Activated naive CD4-positive, alpha-beta T cell treated with Interleukin-2 at 50 U/mL for 16 hours (primary cell): Measurements from ENCODE around the gene APBA3.

Experiments used
- DNase-seq: peaks from one replicate; pipeline ENCODE4 v3.0.0-alpha.2; 2020

The APBA3 gene

DNA sequence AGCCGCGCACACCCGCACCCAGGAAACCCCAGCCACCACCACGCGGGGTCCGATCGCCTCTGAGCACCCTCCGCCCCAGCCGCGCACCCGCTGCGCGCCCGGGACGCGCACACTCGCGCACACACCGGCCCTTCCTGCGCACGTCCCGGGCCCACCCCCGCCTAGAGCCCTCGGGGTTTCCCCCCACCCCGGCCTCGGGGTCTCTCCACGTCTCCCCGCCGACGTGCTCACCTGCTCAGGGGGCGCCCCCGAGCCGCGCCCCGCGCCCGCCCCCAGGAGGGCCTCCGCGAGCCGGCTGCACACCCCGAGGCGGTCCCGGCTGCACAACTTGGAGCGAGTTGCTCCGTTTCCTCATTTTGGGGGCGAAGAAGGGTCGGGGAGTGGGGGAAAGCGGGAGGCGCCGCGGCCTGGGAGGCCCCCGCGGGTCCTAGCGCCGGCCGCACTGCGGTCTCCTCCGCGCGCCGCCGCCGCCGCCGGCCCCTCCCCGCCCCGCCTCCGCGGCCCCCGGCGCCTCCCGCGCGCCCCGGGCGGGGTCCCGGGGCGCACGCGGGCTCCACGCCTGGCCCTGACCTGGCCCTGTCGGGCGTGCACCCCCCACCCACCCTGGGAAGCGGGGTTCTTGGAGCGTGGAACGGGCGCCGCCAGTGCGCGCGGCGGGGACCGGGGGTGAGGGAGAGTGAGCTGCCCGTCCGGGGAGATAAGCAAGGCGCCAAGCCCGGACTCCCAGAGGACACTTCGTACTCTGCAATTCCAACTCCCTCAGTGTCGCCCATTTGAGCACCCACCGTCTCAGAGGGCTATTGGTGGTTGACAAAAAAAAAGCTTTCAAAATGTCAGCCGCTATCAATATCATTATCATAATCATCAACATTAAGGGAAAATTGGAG, 24.7 kb upstream of the APBA3 start, which contains the start of gene MATK:
TSS of gene MATK (minus strand) at position 444 of the 887 bp plus-strand sequence. CDS start 1,246 bp downstream, outside the sequence.
- DNase-seq: peak; percentile 33

DNA sequence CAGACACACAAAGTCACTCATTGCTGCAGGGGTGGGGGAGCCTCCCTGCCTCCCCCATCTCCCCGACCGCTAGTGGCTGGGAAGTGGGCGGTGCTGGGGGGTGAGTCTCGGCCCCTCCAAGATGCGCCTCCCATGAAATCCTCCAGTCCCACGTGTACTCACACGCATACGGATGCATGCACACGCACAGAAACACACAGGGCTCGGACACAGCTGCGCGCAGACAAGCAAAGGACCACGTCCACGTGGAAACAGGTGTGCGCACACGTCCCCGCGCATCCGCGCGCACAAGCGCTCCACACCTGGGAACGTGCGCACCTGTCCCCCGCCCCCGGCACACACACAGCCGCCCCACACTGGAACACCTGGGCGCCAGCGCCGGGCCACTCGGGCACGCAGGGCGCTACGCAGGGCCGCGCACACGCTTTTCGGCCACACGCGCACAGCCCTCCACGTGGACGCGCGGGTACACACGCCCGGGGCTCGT, 24.0 kb upstream of the APBA3 start:
- DNase-seq: peak; percentile 33

GRCh38 chr19:3784607-3785450, 23.3 kb upstream of the APBA3 start:
- no peak for DNase-seq

DNA sequence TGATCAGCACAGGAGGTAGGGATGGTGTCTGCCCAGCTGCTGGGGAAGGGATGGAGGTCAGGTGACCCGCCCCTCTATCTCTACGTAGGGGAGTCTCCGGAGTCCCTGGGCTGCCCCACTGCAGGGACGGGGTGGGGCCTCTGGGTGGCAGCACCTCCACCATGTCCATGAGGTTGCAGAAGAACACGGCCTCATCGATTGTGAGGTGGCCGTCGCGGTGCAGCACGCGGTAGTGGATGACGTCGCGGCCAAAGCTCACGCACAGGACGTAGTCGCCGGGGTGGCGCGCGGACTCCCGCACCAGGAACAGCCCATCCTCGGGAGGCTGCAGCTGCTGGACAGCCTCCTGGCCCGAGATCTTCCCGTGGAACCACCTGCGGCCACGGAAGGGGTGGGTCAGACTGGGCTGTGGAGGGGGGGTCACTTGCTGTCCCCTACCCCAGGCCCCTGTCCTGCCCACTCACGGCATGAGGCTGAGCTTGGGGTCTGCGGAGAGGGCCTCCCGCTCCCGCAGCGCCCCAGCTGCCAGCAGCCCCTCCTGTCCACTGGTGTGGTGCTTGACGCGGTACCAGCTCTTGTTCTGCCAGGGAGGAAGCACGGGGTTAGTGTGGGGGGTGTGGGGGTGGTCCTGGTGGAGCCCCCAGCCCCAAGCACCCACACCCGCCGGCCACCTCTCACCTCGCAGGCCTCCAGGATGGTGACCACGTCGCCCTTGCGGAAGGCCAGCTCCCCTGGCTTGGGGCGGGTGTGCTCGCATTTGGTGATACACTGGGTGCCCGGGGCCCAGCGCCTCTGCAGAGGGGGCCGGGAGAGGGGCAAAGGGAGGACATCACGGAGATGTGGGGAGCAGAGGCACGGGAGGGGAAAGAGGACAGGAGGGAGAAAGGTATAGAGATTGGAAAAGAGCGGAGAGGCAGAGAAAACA, 22.4 kb upstream of the APBA3 start:
- DNase-seq: peak; percentile 51

- no peak for DNase-seq
These were observed 21.4 kb upstream of the APBA3 start for GRCh38 chr19:3782903-3783302.

GRCh38 chr19:3782330-3782729, 20.8 kb upstream of the APBA3 start:
- no peak for DNase-seq

GRCh38 chr19:3781603-3782002, 20.1 kb upstream of the APBA3 start:
- no peak for DNase-seq

DNA sequence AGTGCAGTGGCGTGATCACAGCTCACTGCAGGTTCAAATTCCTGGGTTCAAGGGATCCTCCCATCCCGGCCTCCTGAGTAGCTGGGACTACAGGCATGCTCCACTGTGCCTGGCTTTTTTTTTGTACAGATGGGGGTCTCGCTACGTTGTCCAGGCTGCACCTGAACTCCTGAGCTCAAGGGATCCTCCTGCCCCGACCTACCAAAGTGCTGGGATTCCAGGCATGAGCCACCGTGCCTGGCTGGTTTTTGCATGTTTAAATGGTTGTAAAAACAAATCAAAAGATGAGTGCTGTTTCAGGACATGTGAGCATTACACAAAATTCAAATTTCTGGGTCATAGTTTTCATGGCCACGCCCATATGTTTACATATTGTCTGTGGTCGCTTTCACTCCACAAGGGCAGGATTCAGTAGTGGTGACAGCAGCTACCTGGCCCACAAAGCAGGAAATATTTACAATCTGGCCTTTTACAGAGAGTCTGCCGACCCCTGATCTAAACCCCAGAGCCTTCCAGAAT, 19.4 kb upstream of the APBA3 start:
- no peak for DNase-seq

- no peak for DNase-seq
These were observed 17.6 kb upstream of the APBA3 start for GRCh38 chr19:3778899-3779723.

DNA sequence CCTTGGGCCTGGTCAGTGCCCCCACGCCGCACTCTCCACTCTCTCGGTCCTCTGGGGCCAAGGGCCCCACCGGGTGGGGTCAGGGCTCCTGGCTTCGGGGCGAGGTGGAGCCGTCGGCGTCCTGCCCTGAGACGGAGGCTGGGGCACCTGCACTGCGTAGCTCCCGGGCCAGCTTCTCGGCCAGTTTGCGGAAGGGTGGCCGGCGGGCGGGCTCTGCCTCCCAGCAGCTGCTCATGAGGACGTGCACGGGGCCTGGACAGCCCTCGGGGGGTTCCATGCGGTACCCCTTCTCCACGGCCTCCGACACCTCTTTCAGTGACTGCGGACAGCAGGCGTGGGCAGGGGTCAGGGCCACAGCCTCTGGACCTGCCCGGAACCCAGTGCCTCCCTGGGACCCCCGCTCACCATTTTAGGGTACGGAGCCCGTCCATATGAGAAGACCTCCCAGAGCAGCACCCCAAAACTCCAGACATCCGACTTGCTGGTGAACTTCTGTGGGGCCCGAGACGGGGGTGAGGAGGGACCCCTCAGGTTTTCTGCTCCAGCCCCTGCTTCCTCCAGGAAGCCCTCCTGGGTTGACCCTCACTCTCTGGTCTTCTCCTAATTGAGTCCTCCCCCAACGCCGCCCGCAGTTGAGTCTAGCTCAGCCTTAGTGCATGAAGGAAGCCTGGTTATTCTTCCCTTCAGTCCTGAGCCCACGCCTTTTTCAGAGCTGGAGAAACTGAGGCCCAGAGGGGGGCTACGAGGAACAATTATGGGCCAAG, 16.8 kb upstream of the APBA3 start:
- no peak for DNase-seq

DNA sequence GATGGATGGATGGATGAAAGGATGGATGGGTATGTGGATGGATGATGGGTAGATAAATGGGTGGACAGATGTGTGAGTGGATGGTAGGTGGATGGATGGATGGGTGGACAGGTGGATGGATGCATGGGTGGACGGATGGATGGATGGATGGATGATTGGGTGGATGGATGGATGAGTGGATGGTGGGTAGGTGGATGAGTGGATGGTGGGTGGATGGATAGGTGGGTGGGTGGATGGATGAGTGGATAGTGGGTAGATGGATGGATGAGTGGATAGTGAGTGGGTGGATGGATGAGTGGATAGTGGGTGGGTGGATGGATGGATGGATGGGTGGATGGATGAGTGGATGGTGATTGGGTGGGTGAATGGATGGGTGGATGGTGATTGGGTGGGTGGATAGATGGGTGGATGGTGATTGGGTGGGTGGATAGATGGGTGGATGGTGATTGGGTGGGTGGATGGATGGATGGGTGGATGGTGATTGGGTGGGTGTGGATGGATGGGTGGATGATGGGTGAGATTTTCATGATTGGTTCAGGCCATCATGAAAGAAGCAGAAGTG, 15.1 kb upstream of the APBA3 start:
- DNase-seq: no peak

GRCh38 chr19:3775831-3776230, 14.3 kb upstream of the APBA3 start:
- no peak for DNase-seq

DNA sequence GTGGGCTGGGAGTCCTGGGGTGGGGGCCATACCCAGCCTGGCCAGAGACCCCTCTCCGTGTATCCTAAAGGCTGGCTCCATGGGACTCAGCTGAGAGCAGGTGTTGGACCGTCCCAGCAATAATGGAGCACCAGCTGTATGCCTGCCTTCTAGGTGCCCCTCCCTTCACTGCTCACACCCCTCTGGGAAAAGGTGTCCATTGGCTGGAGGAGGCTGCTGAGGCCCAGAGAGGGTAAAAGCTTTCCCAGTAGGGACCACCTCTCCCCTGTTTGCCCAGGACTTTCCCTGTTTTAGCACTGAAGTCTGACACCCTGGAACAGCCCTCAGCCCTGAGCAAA, 13.9 kb upstream of the APBA3 start:
- DNase-seq: no peak

DNA sequence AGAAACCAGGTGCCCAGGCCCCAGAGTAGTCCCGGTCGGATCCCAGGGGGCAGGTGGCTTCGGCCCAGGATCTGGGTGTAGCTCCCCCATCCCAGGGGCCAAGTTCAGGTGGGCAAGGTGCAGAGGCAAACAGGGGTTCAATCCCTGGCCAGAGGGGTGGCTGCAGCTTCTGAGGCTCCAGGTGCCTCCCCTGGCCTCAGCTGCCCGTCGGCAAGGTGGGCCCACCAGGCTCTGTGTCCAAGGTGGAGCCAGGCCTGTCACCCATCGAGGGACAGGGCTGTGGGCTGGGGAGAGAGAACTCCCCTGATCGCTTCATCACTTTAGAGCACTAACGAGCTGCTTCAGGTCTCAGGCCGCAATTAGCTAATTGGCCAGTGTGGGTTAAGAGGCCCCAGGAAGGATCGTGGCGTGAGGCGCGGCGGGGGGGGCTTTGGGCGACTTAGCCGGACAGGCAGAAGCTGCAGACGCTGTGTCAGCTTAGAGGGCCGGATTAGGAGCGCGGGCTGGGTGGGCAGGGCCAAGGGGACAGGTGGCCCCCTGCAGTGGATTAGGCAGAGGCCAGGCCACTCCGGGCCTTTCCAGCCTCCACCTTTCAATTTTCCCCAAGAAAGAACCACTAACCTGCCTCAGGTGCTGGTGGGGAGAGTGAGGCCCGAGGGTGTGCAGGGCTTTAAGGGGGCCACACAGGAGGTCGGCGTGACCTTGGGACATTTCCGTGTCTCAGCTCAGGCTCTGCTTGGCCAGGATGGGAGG, 13.3 kb upstream of the APBA3 start:
- DNase-seq: no peak

- DNase-seq: no peak
These were observed 12.5 kb upstream of the APBA3 start for GRCh38 chr19:3773814-3774515.

- no peak for DNase-seq
These were observed 10.5 kb upstream of the APBA3 start, which contains the start of gene RAX2 for GRCh38 chr19:3771906-3772455. Gene RAX2, minus strand, starts transcription at chr19:3772228. Its CDS starts 486 bp downstream, at chr19:3771742.

DNA sequence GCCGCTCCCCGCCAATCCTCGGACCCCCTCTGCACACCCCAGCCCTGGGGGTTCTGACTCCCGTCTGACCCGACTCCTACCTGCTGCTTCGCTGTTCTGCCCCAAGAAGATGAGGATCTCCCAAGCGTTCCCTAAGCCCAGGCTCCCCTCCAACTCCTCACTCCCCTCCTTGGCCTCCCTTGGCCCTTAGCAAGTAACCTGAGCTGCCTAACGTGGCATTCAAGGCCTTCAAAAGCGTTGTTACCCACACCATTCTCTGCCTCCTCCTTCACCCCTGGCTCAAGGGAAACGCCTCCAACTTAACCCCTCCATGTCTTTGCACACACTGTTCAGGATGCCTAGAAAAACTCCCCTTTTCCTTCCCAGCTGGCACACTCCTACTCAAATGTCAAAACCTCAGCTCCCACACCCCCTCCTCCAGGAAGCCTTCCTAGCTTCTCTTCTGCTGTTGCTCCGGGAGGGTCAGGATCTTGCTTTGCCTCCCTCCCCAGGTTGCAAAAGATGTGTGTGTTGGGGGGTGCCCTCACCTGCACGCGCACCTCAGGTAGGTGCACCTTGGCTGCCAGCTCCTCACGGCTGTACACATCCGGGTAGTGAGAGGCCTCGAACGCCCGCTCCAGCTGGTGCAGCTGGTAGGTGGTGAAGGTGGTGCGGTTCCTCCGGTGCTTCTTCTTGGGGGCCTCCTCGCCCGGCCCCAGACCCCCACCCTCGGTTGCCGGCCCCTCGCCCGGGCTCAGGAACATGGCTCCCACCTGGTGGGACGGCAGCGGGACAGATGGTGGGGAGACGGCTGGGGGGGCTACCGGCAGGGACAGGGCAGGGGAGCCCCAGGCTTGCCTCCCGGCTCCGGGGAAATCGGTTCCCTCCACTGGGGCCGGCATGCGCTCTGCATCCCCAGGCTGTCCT, 9.8 kb upstream of the APBA3 start:
- DNase-seq: no peak
